Measurements from ENCODE around the gene KATNIP.

KATNIP gene

GRCh38 chr16:27585200-27585599, 35.3 kb downstream of the KATNIP start:
- no peak for DNase-seq

GRCh38 chr16:27586711-27587110, 36.8 kb downstream of the KATNIP start:
- DNase-seq: no peak

- DNase-seq: no peak
Observed at GRCh38 chr16:27588057-27588456, 38.1 kb downstream of the KATNIP start.

DNA sequence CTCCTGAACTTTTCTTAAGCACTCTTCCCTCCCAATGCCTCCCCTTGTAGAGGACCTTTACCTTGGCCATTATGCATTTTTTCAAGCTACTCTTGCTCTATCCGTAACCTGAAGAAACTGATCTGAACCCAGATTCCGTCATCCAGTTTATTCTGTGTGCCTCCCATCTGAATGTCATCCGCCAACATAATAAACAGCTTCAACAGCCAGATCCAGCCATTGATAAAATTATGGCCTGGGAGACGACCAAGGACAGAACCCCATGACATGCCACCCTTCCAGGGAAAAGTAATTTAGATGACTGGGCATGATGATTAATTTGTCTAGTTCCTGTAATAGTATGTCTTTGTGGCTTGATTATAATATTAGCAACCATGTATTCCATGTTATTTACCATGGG, 41.9 kb downstream of the KATNIP start:
- DNase-seq: no peak

- no peak for DNase-seq
Observed at GRCh38 chr16:27595475-27595874, 45.5 kb downstream of the KATNIP start.

- DNase-seq: no peak
Observed at GRCh38 chr16:27595993-27596392, 46.0 kb downstream of the KATNIP start.

DNA sequence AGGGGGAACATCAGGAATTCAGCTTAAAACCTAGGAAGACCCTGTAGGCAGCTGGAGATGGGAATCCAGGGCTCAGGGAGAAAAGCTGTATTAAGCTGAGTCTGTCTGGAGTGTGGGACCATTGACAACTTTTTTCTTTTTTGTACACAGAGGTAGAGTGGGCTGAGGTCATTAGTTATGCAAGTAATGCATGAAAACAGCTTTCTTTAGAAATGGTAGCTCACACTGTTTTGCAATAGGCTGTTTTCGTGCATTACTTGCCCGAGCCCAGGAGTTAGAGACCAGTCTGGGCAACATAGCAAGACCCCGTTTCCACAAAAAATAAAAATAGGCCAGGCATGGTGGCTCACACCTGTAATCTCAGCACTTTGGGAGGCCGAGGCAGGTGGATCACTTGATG, 46.5 kb downstream of the KATNIP start:
- no peak for DNase-seq

DNA sequence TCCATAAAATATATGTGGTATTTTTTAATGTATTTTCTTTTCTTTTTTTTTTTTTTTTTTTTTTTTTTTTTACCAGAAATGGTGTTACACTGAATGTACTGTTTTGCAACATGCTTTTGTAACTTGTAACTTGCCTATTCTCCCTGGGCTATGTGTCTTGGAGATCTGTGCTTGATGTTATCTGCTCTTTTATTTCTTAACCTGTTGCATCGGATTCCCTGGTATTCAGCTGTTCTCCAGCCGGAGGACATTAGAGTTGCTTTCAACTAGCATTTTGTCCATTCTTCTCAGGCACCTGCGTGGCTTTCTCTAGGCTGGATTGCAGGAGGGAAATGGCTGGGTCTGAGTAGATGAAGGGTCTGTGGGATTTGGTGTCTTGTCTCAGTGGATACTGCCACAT, 47.4 kb downstream of the KATNIP start:
- DNase-seq: no peak

- DNase-seq: no peak
Observed at GRCh38 chr16:27598220-27598619, 48.3 kb downstream of the KATNIP start.

- no peak for DNase-seq
Observed at GRCh38 chr16:27598931-27599565, 49.1 kb downstream of the KATNIP start.

DNA sequence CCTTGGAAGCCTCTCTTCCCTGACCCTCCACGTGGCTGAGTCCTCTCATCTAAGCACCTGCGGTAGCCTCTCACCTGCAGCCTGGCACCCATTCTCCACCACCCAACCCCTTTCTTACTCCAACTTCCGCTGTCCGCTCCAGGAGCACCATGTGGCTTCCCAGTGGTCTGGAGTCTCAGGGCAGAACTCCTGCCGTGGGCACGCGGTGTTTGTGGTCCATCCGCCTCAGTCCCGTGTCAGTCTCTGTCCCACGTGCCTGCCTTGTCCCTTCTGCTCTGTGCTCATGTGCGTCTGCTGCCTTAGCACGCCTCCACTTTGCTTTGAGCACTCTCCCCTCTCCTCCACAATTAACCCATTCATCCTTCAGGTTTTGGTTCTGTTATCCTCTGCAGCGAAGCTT, 49.7 kb downstream of the KATNIP start:
- DNase-seq: no peak

Data from activated CD4-positive, CD25-positive, alpha-beta regulatory T cell treated with anti-CD3 and anti-CD28 coated beads, Interleukin-2, amount 50 U/mL, for 72 hours (primary cell).